ENCODE data around the gene ANKRD39.

DNA sequence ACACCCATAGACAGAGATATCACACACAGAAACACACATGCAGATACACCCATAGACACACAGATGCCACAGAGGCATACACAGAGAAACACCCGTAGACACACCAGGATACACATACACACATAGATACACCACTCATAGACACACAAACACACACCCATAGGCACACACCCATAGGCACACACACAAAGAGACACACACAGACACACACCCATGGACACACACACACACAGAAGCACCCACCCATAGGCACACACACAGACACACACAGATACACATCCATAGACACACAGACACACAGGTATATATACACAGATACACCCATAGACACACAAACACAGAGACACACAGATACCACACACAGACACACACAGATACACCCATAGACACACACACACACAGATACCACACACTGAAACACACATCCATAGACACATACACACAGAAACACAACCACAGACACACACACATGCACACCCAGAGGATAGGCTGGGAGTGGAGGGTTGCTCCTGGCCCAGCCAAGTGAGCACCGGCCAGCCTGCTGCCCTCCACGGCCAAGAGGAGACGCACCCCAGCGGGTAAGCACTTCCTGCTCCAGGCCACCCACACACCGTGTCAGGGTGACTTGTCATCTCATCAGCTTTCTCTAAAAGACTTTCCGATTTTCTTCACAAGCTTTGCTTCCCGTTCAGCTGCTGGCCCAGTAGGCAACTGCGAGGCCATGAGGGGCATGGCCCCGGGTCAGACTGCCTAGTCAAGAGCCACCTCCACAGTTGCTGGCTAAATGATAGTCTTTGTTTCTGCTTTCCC lies 55.8 kb downstream of the ANKRD39 start:
- TF ChIP-seq, protein P1, sequence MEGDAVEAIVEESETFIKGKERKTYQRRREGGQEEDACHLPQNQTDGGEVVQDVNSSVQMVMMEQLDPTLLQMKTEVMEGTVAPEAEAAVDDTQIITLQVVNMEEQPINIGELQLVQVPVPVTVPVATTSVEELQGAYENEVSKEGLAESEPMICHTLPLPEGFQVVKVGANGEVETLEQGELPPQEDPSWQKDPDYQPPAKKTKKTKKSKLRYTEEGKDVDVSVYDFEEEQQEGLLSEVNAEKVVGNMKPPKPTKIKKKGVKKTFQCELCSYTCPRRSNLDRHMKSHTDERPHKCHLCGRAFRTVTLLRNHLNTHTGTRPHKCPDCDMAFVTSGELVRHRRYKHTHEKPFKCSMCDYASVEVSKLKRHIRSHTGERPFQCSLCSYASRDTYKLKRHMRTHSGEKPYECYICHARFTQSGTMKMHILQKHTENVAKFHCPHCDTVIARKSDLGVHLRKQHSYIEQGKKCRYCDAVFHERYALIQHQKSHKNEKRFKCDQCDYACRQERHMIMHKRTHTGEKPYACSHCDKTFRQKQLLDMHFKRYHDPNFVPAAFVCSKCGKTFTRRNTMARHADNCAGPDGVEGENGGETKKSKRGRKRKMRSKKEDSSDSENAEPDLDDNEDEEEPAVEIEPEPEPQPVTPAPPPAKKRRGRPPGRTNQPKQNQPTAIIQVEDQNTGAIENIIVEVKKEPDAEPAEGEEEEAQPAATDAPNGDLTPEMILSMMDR (IDR thresholded peaks at IDR 0.05) = no peak
- TF ChIP-seq POLR2A (IDR thresholded peaks at IDR 0.05) = no peak

Data from Peyer's patch (tissue), 4 donors.